GM12872 (cell line): ENCODE results near the gene RNLS.

Experiments
- CTCF ChIP-seq: IDR thresholded peaks from 3 replicates; pipeline ENCODE4 v1.5.1; 2011; ENCODE audit warnings: low read depth, mild to moderate bottlenecking, low read length, moderate library complexity; ENCODE audit not compliant: insufficient read depth

The RNLS gene

GRCh38 chr10:88243836-88244730, 339.0 kb downstream of the RNLS start:
- no peak for TF ChIP-seq CTCF

- TF ChIP-seq CTCF: no peak
Measured at GRCh38 chr10:88243202-88243744, 339.8 kb downstream of the RNLS start.

- no peak for TF ChIP-seq CTCF
Measured at GRCh38 chr10:88241501-88241900, 341.6 kb downstream of the RNLS start.

- no peak for TF ChIP-seq CTCF
Measured at GRCh38 chr10:88239212-88239611, 343.9 kb downstream of the RNLS start.

- TF ChIP-seq CTCF: no peak
Measured at GRCh38 chr10:88238615-88238914, 344.6 kb downstream of the RNLS start.

GRCh38 chr10:88237896-88238614, 345.1 kb downstream of the RNLS start:
- TF ChIP-seq CTCF: no peak

- TF ChIP-seq CTCF: no peak
Measured at GRCh38 chr10:88236121-88236743, 346.9 kb downstream of the RNLS start.
